HFF-Myc (cell line): Measurements from ENCODE around the gene ERVMER34-1.
A peak's percentile ranks its signal among the peaks of the same experiment; 100 is the strongest.

ENCODE experiments used
- DNase-seq: peaks from one replicate; pipeline ENCODE4 v3.0.0-alpha.2; 2011; ENCODE audit warnings: low read depth; ENCODE audit errors: extremely low read depth
- H3K4me3 ChIP-seq: replicated peaks from 2 replicates; pipeline ENCODE4 v1.5.1; 2011; ENCODE audit warnings: low read depth, mild to moderate bottlenecking, control low read depth, low read length
- TF ChIP-seq, protein P1 (sequence below): IDR thresholded peaks from 2 replicates; pipeline ENCODE4 v1.5.1; 2012; ENCODE audit warnings: mild to moderate bottlenecking, low read depth, low read length, control low read depth; ENCODE audit errors: missing control alignments

Gene ERVMER34-1, protein sequence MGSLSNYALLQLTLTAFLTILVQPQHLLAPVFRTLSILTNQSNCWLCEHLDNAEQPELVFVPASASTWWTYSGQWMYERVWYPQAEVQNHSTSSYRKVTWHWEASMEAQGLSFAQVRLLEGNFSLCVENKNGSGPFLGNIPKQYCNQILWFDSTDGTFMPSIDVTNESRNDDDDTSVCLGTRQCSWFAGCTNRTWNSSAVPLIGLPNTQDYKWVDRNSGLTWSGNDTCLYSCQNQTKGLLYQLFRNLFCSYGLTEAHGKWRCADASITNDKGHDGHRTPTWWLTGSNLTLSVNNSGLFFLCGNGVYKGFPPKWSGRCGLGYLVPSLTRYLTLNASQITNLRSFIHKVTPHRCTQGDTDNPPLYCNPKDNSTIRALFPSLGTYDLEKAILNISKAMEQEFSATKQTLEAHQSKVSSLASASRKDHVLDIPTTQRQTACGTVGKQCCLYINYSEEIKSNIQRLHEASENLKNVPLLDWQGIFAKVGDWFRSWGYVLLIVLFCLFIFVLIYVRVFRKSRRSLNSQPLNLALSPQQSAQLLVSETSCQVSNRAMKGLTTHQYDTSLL

DNA sequence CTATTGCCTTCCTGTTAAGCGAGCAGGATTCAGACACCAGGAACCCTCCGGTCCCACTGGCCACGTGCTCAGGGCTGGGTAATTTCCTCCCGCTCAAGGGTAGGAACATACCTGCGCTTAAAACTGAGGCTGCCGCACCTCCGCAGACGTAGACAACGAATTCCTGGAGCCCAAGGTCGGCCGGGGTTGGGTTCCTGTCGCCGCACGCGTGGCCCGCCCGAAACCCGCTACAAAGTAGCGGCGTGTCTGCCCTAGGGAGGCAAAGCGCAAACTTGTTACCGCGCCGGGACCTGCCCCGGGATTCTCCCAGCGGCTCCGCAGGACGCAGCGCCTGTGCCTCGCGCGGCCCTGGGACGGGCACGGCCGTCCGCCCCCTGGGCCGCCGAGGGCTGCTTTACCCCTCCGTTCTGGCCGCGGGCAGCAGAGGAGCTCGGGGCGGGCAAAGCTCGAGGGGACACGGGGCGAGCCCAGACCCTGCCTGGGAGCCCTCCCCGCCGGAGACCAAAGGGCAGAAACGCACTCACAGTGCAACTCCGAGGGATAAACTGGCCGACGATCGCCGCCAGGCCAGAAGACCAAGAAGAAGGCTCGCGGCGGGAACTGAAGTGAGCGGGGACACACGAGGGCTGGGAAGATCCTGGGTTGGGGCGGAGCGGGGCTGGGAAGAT, at the start of gene ERVMER34-1:
TSS of gene ERVMER34-1 (minus strand) at position 607 of the 668 bp plus-strand sequence. CDS start 5,905 bp downstream, outside the sequence.
- H3K4me3 ChIP-seq = peak within 1 kb of the TSS; percentile 50
- no peak for DNase-seq
- TF ChIP-seq, protein P1, sequence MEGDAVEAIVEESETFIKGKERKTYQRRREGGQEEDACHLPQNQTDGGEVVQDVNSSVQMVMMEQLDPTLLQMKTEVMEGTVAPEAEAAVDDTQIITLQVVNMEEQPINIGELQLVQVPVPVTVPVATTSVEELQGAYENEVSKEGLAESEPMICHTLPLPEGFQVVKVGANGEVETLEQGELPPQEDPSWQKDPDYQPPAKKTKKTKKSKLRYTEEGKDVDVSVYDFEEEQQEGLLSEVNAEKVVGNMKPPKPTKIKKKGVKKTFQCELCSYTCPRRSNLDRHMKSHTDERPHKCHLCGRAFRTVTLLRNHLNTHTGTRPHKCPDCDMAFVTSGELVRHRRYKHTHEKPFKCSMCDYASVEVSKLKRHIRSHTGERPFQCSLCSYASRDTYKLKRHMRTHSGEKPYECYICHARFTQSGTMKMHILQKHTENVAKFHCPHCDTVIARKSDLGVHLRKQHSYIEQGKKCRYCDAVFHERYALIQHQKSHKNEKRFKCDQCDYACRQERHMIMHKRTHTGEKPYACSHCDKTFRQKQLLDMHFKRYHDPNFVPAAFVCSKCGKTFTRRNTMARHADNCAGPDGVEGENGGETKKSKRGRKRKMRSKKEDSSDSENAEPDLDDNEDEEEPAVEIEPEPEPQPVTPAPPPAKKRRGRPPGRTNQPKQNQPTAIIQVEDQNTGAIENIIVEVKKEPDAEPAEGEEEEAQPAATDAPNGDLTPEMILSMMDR = no peak

DNA sequence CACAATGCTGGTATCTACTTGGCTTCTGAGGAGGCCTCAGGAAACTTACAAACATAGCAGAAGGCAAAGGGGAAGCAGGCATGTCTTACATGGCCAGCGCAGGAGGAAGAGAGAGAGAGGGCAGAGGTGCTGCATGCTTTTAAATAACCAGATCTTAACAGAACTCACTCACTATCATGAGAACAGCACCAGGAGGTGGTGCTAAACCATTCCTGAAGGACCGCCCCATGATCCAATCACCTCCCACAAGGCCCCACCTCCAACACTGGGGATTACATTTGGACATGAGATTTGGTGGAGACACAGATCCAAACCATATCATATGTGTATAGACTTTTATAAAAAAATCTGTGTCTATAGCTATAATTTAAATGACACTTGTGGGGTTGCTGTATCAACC, 48.6 kb upstream of the ERVMER34-1 start:
- TF ChIP-seq, protein P1 = no peak
- DNase-seq = no peak
- H3K4me3 ChIP-seq = no peak overlapping the region

DNA sequence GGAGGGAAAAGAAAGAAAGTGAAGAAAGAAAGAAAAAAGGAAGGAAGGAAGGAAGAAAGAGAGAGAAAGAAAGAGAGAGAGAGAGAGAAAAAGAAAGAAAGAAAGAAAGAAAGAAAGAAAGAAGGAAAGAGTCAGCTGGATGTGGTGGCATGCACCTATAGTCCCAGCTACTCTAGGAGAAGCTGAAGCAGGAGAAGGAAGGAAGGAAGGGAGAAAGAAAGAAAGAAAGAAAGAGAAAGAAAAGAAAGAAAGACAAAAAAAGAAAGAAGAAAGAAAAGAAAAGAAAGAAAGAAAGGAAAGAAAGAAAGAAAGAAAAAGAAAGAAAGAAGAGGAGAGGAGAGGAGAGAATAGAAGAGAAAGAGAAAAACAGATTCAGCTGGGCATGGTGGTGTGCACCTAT, 44.3 kb upstream of the ERVMER34-1 start:
- TF ChIP-seq, protein P1 = no peak

DNA sequence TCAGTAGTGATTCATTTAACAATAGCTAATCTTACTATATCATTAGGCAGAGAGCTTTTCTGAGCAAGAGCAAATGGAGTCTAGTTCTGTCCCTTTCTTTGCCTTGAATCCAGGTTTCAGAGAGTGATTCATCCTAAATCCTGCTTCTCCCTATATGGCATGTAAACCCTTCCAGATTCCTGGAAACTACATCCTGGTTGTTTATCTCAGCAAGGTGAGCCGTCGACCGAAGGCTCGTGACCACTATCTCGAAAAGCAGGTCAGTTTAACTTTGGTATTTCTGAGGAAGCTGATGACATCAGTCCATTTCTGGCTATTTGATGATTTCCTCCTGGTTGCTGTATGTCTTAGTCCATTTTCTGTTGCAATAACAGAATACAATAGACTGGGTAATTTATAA, 40.7 kb upstream of the ERVMER34-1 start:
- TF ChIP-seq, protein P1 = no peak
- no peak for DNase-seq
- no peak overlapping the region for H3K4me3 ChIP-seq

More for the DNA sequence above, 44.3 kb upstream of the ERVMER34-1 start:
- H3K4me3 ChIP-seq = no peak overlapping the region
- DNase-seq = no peak

DNA sequence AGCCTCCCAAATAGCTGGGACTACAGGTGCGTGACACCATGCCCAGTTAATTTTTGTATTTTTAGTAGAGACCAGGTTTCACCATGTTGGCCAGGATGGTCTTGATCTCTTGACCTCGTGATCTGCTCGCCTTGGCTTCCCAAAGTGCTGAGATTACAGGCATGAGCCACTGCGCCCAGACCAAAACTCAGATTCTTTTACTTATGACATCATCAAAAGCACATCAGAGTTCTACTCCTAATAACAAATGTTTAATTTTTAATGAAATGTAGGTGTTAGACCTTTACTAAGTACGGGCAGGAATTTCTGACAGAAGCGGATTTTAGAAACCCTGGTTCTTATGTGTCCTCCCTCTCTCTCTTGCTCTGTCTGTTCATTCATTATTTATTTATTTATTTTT, 38.5 kb upstream of the ERVMER34-1 start:
- H3K4me3 ChIP-seq = no peak overlapping the region
- TF ChIP-seq, protein P1 = no peak
- DNase-seq = no peak

DNA sequence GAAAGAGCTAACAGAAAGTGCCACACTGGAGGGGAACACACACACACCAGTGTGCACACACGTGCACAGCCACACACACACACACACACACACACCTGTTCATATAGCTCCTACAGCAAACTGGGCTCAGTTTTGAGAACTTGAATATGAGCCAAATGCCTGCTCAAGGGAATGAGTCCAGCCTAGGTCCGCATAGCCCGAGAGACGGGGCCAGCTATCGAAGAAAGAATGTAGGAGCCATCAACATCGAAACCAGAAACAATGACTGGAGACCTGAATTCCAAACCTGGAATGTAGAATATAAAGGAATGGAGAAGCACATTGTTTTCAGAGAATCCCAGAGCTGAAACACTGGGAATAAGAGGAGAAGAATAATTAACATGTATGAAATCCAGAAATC, 37.6 kb upstream of the ERVMER34-1 start:
- no peak for DNase-seq
- TF ChIP-seq, protein P1 = no peak
- H3K4me3 ChIP-seq = no peak overlapping the region
